ENCODE measurements around the gene ZFAND3. TPM values are rescaled to one million over a fixed set of nuclear protein-coding genes. Genes with fewer than 3 reads are reported as not detected.

Gene ZFAND3
- polyA plus RNA-seq, 3 donors = 149 to 158 (median 150) TPM

- peak in 1 of 11 donors; percentile 31 for DNase-seq (ENCODE audit: extremely low read depth in 1 of 11, low read depth in 9 of 11, low spot score in 4 of 11)
These were observed 28.8 kb downstream of the ZFAND3 start for GRCh38 chr6:37848371-37848770.

GRCh38 chr6:37850260-37850659 is 30.7 kb downstream of the ZFAND3 start:
- no peak for DNase-seq (ENCODE audit: extremely low read depth in 1 of 11, low read depth in 9 of 11, low spot score in 4 of 11)

GRCh38 chr6:37850728-37851285 is 31.3 kb downstream of the ZFAND3 start:
- DNase-seq (ENCODE audit: extremely low read depth in 1 of 11, low read depth in 9 of 11, low spot score in 4 of 11) = no peak

DNA sequence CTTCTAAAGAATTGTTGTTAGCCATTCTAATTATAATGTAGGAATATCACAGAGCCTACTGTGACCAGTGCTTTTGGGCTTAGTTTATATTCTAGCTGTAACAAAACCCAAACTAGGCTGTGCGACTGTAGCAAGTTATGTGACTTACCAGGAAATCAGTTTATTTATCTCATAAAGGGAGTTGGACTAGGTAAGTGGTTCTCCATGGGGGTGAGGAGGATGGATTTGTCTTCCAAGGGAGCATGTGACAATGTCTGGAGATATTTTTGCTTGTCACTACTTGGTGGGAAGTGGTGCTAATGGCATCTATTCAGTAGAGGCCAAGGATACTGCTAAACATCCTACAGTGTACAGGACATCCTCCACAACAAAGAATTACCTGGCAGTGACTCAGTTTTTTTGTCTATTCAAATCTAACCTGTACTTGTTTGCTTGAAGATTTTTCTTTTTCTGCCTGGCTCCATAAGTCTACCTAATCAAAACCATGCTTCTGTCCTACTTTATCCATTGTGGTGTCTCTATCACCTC is 32.5 kb downstream of the ZFAND3 start:
- DNase-seq (ENCODE audit: extremely low read depth in 1 of 11, low read depth in 9 of 11, low spot score in 4 of 11) = no peak

GRCh38 chr6:37856285-37856684 is 36.8 kb downstream of the ZFAND3 start:
- DNase-seq (ENCODE audit: extremely low read depth in 1 of 11, low read depth in 9 of 11, low spot score in 4 of 11) = no peak

- no peak for DNase-seq (ENCODE audit: extremely low read depth in 1 of 11, low read depth in 9 of 11, low spot score in 4 of 11)
These were observed 38.8 kb downstream of the ZFAND3 start for GRCh38 chr6:37858363-37858762.

- DNase-seq (ENCODE audit: extremely low read depth in 1 of 11, low read depth in 9 of 11, low spot score in 4 of 11) = peak in 6 of 11 donors; percentile 10 to 22 (median 14)
These were observed 40.8 kb downstream of the ZFAND3 start for GRCh38 chr6:37860226-37860839.

- no peak for DNase-seq (ENCODE audit: extremely low read depth in 1 of 11, low read depth in 9 of 11, low spot score in 4 of 11)
These were observed 41.9 kb downstream of the ZFAND3 start for GRCh38 chr6:37861452-37861851.

GRCh38 chr6:37862430-37862829 is 42.9 kb downstream of the ZFAND3 start:
- DNase-seq (ENCODE audit: extremely low read depth in 1 of 11, low read depth in 9 of 11, low spot score in 4 of 11) = no peak

DNA sequence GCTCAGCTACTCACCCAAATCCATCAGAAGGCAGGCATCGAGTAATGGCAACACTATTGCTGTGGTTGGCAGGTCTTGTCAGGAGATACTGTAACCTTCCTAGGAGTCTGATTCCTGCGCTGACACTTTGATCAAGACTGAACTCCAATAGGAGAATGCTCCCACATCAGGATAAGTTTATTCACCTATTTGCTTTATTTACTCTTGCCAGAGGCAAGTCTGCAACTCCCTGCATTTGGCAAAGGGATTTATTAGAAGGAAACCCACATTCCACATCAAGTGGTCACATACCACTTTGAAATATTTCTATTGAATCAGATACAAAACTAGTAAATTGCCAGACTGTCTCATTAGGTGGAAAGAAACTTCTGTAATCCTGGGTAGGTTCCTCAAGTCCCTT is 43.5 kb downstream of the ZFAND3 start:
- DNase-seq (ENCODE audit: extremely low read depth in 1 of 11, low read depth in 9 of 11, low spot score in 4 of 11) = no peak

GRCh38 chr6:37864250-37864649 is 44.7 kb downstream of the ZFAND3 start:
- DNase-seq (ENCODE audit: extremely low read depth in 1 of 11, low read depth in 9 of 11, low spot score in 4 of 11) = no peak

DNA sequence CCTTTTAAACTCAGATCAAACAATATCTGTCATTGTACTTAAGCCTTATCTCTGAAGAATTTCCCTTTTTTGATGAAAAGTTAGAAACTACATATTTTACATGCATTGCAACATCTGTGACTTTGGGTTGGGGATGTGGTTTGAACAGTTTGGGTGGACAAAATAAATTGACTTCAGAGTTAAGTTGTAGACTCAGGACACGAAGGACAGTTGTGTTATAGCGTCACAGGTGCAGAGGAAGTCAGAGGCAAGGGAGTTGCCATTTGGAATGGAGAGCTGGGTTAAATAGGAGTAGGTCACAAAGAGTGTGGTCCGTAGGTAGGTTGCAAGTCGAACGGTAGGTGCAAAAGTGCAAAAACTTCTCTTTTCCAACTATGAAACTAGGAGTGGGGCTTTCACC is 46.0 kb downstream of the ZFAND3 start:
- no peak for DNase-seq (ENCODE audit: extremely low read depth in 1 of 11, low read depth in 9 of 11, low spot score in 4 of 11)

DNA sequence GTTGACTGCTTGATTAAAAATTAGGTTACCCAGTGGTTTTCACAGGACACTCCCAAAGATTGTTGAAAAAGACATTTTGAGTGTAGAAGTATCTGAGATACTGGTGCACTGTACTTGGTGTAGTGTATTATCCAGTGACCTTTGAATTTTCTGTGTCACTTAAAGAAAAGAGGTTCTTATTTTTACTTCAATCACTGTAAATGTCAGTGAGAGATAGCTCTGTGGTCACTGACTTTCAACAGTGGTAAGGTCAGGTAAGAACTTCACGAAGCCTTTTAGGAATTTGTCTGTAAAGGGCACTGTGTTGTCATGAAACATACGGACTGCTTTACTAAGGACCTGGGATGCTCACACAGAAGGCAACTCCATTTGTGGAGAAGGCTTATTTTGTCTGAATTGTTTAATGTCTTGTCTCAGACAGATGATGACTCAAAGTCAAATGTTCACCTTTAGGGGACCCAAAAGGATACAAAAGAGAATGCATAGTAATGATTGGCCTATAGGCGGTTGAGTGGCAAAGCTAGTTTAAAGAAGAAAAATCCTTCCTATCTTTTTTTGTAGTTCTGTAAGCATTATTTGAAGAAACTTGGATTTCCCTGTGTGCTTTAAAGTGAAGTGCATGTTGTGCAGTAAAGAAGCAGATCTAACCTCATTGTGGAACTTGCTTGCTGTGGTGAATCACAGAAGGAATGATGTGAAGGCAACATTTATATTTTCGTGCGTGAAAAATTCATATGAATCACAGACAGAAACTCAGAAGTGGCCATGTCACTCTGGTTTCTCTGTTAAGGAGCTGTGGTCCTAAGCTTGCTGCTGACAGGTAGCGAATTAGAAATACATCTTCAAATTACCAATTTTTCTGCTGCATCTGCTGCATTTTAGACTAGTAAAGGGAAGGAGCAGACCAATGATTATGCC is 47.3 kb downstream of the ZFAND3 start:
- no peak for DNase-seq (ENCODE audit: extremely low read depth in 1 of 11, low read depth in 9 of 11, low spot score in 4 of 11)

DNA sequence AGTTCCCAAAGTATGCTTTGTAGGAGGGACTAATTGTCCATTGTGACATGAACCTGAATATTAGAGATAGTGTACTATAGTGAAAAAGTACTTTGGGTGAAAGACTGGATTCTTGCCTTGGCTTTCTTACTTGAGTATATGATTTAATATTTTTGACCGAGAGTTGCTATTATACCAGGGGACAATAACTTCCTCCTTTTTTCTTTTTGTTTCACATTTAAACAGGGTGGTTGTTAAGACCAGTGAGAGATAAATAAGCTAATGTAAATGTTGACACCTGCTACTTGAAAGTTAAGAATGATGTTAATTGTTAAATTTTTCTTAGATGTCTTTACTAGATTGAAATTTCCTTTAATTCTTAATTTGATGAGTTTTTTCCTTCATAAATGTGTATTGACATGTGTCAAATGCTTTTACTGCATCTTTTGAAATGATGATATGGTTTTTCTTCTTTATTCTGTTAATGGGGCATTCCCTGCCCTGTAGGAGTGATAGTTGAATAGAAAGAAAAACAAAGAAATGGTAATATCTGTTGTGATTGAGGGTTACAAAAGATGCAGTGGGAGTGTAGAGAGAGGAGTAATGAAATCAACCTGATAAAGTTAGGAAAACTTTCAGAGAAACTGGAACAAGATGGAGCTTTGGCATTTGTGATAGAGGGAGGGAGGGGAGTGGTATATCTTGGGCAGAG is 48.4 kb downstream of the ZFAND3 start:
- DNase-seq (ENCODE audit: extremely low read depth in 1 of 11, low read depth in 9 of 11, low spot score in 4 of 11) = no peak

DNA sequence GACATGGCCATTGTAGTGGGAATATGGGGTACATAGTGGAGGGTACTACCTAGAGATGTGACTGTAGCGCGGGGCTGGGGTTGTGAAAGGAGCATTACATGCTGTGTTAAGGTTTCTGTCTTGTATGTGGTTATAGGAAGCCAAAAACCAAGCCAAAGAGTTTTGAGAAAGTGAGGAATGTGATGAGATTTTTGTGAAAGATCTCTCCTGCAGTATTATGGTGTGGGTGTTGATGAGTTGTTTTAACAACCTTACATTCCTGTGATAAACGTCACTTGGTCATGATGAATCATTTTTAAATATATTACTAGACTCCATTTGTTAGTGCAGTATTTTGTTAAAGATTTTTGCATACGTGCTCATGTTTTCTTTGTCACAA is 48.9 kb downstream of the ZFAND3 start:
- DNase-seq (ENCODE audit: extremely low read depth in 1 of 11, low read depth in 9 of 11, low spot score in 4 of 11) = no peak

DNA sequence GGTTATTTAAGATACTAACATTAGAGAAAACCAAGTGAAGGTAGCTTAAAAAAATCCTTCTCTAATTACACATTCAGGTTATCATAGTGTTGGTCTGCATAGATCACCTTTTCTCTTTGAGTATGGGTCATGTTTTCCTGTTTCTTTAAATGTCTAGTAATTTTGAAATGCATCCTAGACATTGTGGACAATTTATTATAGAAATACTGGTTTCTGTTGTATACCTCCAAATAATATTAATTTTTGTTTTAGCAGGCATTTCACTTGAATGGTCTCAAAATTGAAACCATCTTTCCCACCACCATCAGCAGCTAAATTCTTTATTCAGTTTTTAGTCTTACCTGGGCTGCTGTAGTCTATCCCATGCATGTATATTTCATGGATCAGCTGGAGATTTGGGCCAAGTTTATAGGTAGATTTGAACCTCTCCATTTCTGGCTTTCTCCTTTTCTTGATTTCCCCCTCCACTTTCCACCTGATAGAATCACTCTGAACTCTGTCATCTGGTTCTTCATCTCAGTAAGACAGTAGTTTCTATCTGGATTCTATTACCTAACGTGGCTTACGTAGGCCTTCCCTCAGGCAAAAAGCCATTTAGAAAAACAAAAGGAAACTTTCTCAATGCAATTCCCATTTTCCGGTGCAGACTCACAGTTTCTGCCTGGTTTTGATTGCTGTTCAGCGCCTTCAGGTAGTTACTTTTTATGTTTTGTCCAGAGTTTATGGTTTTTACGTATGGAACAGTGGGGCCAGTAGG is 52.3 kb downstream of the ZFAND3 start:
- no peak for DNase-seq (ENCODE audit: extremely low read depth in 1 of 11, low read depth in 9 of 11, low spot score in 4 of 11)

- DNase-seq (ENCODE audit: extremely low read depth in 1 of 11, low read depth in 9 of 11, low spot score in 4 of 11) = no peak
These were observed 52.8 kb downstream of the ZFAND3 start for GRCh38 chr6:37872373-37872745.

GRCh38 chr6:37874726-37875125 is 55.2 kb downstream of the ZFAND3 start:
- no peak for DNase-seq (ENCODE audit: extremely low read depth in 1 of 11, low read depth in 9 of 11, low spot score in 4 of 11)

Data from renal cortex interstitium (tissue), 11 donors.